Retinal pigment epithelial cell (primary cell): ENCODE results near the gene NPC2.

ENCODE experiments used
- DNase-seq: peaks from one replicate; pipeline ENCODE4 v3.0.0-alpha.2; 2010; ENCODE audit warnings: low read depth
- H3K4me3 ChIP-seq: 2 replicates; pipeline ENCODE4 v1.5.1; 2011; ENCODE audit warnings: mild to moderate bottlenecking, low read length, control low read depth, moderate library complexity
- TF ChIP-seq, protein P1 (sequence below): conservative IDR thresholded peaks from 2 replicates; pipeline ENCODE4 v1.5.1; 2011; ENCODE audit warnings: low read depth, low read length, control low read depth, inconsistent platforms

Gene NPC2

DNA sequence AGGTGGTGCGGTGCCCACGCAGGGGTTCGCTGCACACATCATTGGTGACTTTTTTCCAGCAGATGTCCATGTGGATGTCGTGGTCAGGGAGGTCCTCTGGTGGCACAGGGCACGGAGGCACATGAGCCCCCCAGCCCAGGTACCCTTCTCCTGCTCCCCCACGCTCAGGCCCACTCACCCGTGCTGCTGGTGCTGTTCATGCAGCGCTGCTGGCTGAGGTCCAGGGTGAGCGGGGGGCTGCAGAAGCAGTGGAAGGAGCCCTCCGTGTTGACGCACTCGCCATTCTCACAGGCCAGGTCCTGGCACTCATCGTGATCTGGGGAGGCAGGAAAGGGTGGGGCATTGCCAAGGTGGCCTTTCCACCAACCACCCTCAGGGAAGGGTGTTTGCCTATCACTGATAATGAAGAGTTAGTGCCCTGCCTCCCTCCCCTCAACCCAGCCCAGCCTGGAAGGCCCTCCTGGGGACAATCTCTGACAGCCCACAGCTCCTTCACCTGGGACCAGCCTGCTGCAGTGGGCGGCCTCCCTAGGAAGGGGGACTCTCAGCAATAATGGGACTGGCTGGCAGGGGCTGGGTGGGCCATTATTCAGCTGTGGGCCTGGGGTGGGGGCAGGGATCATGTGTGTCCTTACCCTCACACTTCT lies 10.3 kb upstream of the NPC2 start:
- H3K4me3 ChIP-seq, result no peak overlapping the region
- TF ChIP-seq, protein P1, sequence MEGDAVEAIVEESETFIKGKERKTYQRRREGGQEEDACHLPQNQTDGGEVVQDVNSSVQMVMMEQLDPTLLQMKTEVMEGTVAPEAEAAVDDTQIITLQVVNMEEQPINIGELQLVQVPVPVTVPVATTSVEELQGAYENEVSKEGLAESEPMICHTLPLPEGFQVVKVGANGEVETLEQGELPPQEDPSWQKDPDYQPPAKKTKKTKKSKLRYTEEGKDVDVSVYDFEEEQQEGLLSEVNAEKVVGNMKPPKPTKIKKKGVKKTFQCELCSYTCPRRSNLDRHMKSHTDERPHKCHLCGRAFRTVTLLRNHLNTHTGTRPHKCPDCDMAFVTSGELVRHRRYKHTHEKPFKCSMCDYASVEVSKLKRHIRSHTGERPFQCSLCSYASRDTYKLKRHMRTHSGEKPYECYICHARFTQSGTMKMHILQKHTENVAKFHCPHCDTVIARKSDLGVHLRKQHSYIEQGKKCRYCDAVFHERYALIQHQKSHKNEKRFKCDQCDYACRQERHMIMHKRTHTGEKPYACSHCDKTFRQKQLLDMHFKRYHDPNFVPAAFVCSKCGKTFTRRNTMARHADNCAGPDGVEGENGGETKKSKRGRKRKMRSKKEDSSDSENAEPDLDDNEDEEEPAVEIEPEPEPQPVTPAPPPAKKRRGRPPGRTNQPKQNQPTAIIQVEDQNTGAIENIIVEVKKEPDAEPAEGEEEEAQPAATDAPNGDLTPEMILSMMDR, result no peak

DNA sequence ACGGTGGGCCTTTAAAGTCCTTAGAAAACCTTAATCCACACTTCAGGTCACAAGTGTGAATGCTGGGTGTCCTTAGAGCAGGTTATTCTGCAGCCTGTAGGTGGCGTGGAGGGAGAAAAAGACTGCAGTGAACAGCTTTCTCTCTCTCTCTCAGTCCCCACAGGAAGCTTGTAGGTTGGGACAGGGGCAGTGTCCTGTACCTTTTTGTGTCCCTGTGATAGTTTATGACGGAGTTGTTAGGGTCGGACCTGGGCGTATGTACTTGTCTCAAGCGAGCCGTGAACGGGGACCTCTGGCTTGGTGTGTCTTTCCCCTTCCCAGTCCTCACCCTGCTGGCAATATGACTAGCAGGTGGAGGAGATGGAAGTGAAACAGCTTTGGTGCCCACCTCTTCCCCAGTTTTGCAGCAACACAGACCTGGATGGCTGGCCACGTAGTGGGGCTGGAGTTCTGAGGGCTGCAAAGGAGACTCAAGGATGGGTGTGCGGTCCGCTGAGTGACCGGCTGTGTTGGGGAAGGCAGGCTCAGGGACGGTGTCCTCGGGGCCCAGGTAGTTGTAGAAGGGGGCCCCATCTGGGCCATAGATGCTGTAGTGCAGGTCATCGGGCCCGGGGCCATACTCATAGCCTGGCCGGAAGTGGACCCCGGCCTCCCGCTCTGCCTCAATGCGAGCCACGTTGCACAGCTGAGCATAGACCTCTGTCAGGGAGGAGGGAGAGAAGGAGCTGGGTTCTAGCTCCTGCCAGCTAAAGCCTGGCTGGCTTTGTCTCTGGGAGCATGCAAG lies 9.3 kb upstream of the NPC2 start:
- TF ChIP-seq, protein P1, result peak; percentile 73
- H3K4me3 ChIP-seq, result no peak overlapping the region
- no peak for DNase-seq

More for the DNA sequence above, 10.3 kb upstream of the NPC2 start:
- no peak for DNase-seq

DNA sequence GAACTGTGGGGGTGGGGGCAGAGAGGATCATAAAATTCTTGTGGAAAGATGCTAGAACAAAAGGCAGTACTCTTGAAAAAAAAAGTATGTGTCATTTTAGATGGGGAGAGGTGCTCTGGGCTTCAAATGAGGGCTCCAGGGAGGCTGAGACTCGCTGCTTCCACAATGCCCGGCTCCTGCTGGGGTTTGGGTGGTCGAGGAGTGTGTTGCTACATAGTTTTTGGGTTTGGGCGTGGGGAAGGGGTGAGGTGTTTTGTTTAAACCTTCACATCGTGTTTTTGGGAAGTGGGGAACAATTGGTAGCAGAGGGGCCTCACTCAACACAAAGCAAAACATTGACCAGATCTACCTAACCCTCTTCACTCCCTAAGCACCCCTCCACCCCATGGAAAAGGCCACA lies 8.6 kb upstream of the NPC2 start:
- H3K4me3 ChIP-seq, result no peak overlapping the region
- TF ChIP-seq, protein P1, result no peak
- no peak for DNase-seq

DNA sequence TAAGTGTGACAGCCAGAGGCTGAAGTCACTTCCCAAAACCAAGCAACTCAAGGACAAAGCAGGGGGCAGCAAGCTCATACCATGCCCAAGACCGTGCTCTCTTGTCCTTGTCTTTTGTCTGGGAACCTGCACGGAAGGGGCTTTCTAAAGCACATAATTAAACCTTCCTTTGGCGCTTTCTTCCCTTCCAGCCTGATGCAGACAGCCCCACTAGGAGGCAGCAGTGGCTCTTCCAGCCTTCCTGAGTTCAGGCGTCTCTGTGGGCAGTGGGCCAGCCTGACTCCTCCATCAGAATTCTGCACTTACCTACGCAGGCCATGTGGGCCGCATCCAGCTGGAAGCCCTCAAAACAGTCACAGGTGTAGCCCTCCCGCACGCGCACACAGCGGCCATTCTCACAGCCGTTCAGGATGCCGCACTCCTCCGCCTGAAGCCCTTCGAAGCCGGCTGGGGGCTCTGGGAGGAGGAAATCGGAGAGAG lies 8.1 kb upstream of the NPC2 start:
- DNase-seq, result no peak
- H3K4me3 ChIP-seq, result no peak overlapping the region

DNA sequence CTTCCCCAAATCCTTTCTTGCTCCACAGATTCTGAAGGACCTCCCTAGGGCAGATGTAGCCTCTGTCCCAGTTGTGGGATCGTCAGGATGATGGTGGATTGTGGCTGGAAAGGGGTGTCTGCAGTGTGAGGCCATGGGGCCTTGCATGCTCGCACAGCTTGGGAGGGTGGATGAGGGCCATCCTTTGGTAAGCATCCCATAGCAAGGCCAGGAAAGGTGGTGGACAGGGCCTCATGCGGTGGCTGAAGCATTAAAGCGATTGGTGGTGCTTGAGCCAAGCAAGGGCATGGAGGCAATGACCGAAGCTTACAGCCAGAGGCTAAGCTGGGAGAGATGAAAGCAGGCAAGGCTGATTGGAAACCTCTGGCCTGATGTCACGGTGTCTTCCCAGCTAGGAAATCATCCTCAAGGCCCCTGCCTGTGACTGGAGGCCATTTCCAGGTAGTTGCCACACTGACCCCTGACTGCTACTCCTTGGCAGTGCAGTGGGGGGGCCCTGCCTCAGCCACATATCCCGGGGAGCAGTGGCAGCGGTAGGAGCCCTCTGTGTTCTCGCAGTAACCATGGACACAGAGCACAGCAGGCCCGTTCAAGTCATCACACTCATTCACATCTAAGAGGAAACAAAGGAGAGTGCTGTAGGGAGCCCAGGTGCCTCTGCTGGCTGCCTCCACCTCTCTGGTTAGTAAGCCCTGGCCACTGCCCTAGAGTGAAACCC lies 7.5 kb upstream of the NPC2 start:
- H3K4me3 ChIP-seq, result no peak overlapping the region
- TF ChIP-seq, protein P1, result no peak
- DNase-seq, result no peak

More for the DNA sequence above, 8.1 kb upstream of the NPC2 start:
- TF ChIP-seq, protein P1, result peak; percentile 93

DNA sequence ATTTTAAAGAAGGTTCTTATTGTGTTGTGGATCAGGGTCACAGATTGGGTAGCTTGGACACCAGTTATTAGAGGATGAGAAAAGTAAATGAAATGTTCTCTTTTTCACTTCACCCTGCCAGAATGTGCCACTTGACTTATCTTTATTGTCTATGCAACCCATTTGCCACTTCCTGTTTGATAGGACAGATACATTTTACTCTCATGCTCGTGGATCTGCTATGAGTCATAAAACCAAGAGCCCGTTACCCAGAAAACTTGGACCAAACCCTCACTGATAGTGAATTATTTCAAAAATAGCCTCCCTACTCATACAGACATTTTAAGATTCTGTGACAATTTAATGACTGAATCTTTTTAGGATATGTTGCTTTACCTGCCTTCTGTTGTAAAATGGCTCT lies 2.3 kb upstream of the NPC2 start:
- no peak for DNase-seq
- no peak overlapping the region for H3K4me3 ChIP-seq
- TF ChIP-seq, protein P1, result no peak
